Mesothelial cell of epicardium (in vitro differentiated cells): Measurements from ENCODE around the gene PARN. TPM values are rescaled to one million over a fixed set of nuclear protein-coding genes. Genes with fewer than 3 reads are reported as not detected.
"Not testable (repeated sequence)": the region's sequence is repeated elsewhere in the genome, so short reads cannot be mapped to it uniquely, and the experiment has no call there.

ENCODE experiments used
- DNase-seq, 2 experiments: peaks; one replicate each; pipeline ENCODE4 v3.0.0; 2021; ENCODE audit warnings: low spot score in 2 of 2; ENCODE audit not compliant: unreplicated experiment in 2 of 2
- H3K27ac Mint-ChIP-seq: 2 replicates; pipeline ENCODE4 v1.8.0; 2021; ENCODE audit warnings: mixed read lengths
- H3K27me3 Mint-ChIP-seq: 2 replicates; pipeline ENCODE4 v1.8.0; 2021; ENCODE audit warnings: low read depth, mixed read lengths
- H3K36me3 Mint-ChIP-seq: 2 replicates; pipeline ENCODE4 v1.8.0; 2021; ENCODE audit warnings: mixed read lengths
- H3K4me1 Mint-ChIP-seq: 2 replicates; pipeline ENCODE4 v1.8.0; 2021; ENCODE audit warnings: mixed read lengths
- H3K4me3 Mint-ChIP-seq: 2 replicates; pipeline ENCODE4 v1.8.0; 2021; ENCODE audit warnings: mild to moderate bottlenecking, moderate library complexity, mixed read lengths
- H3K9me3 Mint-ChIP-seq: 2 replicates; pipeline ENCODE4 v1.8.0; 2021; ENCODE audit warnings: mixed read lengths
- CTCF ChIP-seq: fragments of 200-600 bp; sonication (generic); IDR thresholded peaks from one replicate; pipeline ENCODE4 v1.5.0; 2021; ENCODE audit warnings: antibody characterized with exemption; ENCODE audit not compliant: unreplicated experiment
- total RNA-seq: library from RNA; stranded (reverse); gene quantifications from 3 replicates; pipeline ENCODE4 v1.2.1, GENCODE V29; 2021

PARN gene
- total RNA-seq, 1 donor from 2014 or later: 35.6 TPM

- H3K4me3 Mint-ChIP-seq: no peak overlapping the region
- H3K27ac Mint-ChIP-seq: peak overlapping the region; percentile 74
- no peak for DNase-seq
- H3K4me1 Mint-ChIP-seq: peaks cover 26% of the 10 kb centered on the region
- H3K9me3 Mint-ChIP-seq: no peaks in the 10 kb centered on the region
- peaks cover 5% of the 10 kb centered on the region for H3K36me3 Mint-ChIP-seq
- H3K27me3 Mint-ChIP-seq: no peaks in the 10 kb centered on the region
- no peak for TF ChIP-seq CTCF
These were observed 5.5 kb upstream of the PARN start for GRCh38 chr16:14635395-14636165.

- Mint-ChIP-seq H3K36me3 (peaks cover 2% of the 10 kb centered on the region), H3K9me3 (peaks cover 3% of the 10 kb centered on the region), H3K27ac (peak overlapping the region; percentile 99), H3K4me1 (peaks cover 31% of the 10 kb centered on the region), H3K27me3 (no peaks in the 10 kb centered on the region), H3K4me3 (peak overlapping the region; percentile 100)
- TF ChIP-seq CTCF: no peak
- DNase-seq: no peak
These were observed 4.3 kb upstream of the PARN start for GRCh38 chr16:14634389-14634725.

- Mint-ChIP-seq H3K4me3 (peak within 1 kb of the TSS; percentile 100), H3K4me1 (peaks cover 39% of the 10 kb centered on the region), H3K9me3 (peaks cover 3% of the 10 kb centered on the region), H3K27me3 (no peaks in the 10 kb centered on the region), H3K27ac (peak within 1 kb of the TSS; percentile 99), H3K36me3 (no peaks in the 10 kb centered on the region)
- DNase-seq: peak; percentile 92 to 97
- TF ChIP-seq CTCF: no peak
These were observed 2.9 kb upstream of the PARN start, which contains the start of gene BFAR for GRCh38 chr16:14632693-14633569. Gene BFAR (plus strand): TSS chr16:14632951. CDS start chr16:14644347, 11,396 bp downstream.

GRCh38 chr16:14630620-14631330 is 715 bp upstream of the PARN start:
- peak overlapping the region; percentile 94 for H3K27ac Mint-ChIP-seq
- H3K9me3 Mint-ChIP-seq, H3K36me3 Mint-ChIP-seq, DNase-seq, H3K27me3 Mint-ChIP-seq: not testable (repeated sequence)
- peak overlapping the region; percentile 100 for H3K4me3 Mint-ChIP-seq
- peaks cover 27% of the 10 kb centered on the region for H3K4me1 Mint-ChIP-seq

GRCh38 chr16:14629612-14629918 is 495 bp downstream of the PARN start:
- Mint-ChIP-seq H3K4me3 (peak overlapping the region; percentile 91), H3K27me3 (no peaks in the 10 kb centered on the region)

More at GRCh38 chr16:14629612-14629918, 495 bp downstream of the PARN start:
- Mint-ChIP-seq H3K36me3 (peaks cover 11% of the 10 kb centered on the region), H3K27ac (peak overlapping the region; percentile 98), H3K4me1 (peaks cover 24% of the 10 kb centered on the region), H3K9me3 (peaks cover 3% of the 10 kb centered on the region)
- no peak for TF ChIP-seq CTCF
- DNase-seq: no peak
